ENCODE data around the gene MOCS1.

Gene MOCS1

DNA sequence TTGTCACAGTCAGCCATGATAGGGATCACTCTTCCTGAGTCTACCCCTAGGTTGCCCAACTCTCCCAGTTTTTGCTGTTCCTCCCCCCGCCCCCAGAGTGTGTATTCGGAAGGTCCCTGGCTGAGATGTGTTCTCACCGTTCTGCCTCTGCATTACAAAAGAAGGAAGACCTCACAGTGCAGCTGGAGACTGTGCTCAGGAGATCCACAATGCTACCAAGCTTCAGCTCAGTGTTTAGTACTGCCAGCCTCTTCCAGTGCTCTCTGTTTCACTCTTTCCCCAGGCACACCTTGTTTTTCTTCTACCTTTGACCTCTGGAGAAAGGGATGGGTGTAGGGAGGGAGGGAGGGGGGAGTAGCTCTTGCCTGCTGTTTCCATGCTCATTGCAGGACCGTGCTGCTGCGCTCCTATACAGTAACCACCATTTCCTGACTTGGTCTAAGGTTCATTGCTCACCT, 13.4 kb upstream of the MOCS1 start:
- no peak for DNase-seq

DNA sequence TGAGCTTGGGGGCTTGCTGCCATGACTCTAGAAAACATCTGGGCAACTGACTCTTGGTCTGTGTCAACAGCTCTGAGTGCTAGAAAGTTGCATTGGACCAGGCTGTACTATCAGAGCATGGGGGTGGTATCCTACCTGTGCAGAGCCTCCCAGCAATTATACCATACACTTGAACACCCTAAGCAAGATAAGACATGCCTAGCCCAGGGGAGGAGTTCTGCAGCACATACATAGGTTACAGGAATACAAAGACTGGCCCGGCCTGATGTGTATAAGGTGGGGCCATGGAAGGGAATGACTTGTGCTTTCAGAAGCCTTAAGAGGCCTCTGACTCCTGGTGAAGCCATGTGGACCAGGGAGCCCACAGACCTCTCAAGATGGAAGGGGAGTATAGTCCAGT, 11.4 kb upstream of the MOCS1 start:
- DNase-seq: no peak

DNA sequence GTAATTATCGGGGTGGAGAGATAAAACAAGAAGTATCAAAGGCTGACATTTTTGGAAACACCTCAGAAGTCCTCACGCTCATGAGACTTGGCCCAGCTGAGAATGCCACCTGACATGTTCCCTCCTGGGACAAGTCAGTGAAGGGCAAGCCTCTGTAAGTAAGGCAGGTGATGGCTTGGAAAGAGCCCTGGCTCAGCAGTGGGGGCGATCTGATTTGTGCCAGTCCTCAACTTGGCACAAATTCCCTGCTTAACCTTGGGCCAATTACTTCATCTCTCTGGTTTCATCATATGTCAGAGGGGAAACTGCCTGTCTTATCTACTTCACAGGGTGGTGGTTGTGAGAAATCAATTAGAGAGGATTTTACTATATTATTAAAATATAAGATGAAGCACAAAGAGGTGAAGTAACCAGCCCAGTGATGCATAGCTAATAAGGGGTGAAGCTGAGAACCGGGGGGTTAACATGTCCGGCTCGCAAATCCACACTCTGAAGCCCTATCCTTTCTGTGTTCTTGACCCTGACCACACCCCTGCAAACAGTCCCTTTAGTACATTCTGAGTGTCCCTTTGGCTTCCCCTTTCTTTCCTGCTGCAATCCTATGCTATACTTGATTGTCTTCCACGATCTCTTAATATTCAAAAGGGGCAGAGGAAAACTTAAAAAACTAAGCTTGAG, 8.8 kb upstream of the MOCS1 start:
- DNase-seq: no peak

DNA sequence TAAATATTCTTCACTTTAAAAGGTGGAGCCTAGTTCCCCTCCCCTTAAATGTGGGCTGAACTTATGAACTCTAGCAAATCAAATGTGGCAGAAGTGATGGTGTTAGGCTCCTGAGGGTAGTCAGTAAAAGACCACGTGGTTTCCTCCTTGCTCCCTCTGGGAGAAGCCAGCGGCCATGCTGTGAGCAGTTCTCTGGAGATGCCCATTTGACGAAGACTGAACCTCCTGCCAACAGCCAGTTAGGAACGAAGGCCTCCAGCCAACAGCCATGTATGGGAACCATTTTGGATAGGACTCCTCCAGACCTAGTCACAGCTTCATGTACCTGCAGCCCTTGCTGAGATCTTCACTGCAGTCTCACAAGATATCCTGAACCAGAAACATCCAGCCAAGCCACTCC, 7.6 kb upstream of the MOCS1 start:
- no peak for DNase-seq

DNA sequence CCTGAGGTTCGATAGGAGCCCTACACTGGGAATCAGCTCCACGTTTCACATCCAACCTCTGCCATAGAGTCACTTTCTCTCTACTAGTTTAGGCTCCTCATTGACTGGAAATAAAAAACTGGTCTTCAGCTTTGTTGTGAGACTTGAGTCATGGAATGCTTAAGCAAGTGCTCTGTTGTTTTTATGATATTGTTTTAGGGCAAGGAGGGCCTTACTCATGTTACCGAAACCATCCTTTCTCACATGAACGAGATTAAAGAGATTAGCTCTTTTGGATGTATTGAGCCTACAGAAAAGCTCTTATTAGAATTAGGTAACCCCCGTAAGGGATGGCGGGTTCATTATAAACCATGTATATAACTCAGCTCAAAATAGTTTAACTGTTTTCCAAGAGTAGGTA, 6.9 kb upstream of the MOCS1 start:
- DNase-seq: no peak

DNA sequence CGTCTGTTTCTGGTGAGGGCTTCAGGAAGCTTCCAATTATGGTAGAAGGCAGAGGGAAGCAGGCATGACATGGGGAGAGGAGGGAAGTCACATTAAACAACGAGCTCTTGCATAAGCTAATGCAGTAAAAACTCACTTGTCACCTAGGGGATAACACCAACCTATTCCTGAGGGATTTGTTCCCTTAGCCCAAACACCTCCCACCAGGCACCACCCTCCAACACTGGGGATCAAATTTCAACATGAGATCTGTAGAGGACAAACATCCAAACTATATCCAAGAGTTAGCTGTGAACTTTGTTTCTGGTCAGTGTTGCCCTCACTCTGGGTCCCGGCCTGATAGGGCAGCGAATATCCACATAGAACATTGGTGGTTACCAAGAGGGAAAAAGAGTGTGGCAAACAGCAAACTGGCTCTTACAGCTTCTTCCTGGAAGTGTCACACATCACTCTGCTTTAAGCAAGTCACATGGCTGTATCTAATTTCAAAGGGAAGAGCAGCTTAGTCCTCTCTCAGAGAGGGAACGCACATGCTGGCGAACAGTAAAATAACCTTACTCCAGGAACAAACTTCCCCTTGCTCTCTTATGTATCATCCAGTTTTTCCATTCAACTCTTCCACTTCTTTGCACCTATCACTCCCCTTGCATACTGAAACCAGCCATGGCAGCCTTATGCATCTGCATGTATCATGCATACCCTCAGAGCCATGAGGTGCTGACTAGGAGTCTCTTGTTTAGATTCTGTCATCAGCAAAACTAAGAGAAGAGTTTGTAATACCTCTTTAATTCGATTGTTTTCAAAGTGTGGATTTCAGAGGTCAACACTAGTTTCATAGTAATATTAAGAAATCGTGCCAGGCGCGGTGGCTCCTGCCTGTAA, 4.8 kb upstream of the MOCS1 start:
- DNase-seq: no peak

DNA sequence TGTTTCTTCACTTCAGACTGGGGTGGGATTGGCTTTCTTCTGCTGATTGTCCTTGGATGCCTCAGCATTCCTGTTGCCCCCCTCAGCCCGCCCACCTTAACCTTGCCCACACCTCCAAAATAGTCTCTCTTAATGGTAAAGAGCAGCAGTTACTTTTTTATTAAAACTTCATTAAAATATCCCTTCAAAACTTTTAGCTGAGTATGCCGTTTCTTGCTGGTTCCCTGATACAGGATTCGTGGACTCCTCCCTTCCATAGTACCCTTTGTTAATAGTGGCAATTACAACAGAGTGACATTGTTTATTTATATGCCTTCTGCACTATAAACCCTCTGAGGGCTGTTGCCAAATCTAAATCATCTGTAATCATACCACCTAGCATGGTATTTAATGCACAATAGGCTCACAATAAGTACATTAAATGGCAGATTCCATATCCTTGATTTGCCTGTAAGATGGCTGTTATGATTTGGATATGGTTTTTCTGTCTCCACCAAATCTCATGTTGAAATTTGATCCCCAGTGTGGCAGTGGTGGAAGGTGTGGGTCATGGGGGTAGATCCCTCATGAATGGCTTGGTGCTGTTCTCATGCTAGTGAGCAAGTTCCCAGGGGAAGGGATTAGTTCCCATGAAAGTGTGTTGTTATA, 3.5 kb upstream of the MOCS1 start:
- no peak for DNase-seq

DNA sequence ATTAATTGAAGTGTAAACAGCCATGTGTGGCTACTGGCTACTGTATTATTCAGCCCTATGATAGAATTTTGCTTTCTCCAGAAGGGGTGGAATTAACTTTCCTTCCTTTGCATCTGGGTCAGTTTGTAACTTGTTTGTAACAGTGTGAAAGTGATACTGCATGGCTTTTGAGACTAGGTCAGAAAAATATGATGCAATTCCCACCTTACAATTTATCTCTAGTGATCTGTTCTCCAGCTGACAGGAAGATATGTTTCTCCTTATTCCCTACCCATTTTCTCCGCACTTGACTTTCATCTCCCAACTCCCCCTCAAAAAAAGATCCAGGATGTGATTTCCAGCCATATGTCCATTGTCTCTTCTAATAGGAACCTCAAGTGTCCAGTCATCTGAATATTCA, 2.6 kb upstream of the MOCS1 start:
- DNase-seq: no peak

DNA sequence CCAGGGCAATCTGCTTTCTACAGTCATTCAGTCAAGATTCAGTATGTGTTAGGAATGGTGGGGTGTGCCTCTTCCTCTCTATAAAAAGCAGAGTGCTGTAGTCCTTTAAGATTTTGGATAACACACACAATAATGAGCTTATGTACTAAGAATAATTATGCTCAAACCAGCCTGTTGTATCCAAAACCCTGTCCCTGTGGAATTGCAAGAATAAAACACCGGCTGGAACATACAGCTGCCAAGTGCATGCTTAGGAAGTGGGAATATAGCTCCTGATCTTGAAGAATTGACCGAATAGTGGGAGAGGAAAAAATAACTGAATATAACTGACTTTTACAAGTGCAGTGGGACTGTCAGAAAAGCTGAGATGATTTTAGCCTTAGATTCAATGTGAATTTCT, 979 bp upstream of the MOCS1 start:
- no peak for DNase-seq

DNA sequence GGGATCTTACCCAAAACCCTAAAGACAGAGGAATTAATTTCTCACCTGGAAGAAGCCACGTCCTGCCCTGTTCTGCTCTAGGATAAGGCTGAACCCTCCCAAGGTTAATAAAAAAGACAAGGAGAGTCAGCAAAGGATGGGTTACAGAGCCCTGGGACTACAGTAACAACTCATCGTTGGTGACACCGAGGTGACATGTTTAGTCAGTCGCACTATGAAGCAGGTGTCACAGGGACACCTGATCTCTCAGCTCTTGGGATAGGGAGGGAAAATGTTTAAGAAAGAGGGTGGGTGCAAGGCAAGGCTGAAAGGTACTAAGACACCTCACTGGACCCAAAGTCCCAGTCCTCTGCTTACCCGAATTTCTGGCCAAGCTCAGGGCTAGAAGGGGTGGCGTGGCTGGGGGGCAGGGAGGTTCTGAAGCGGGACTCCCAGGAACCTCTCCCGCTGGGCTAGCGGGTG, 562 bp downstream of the MOCS1 start:
- DNase-seq: no peak

DNA sequence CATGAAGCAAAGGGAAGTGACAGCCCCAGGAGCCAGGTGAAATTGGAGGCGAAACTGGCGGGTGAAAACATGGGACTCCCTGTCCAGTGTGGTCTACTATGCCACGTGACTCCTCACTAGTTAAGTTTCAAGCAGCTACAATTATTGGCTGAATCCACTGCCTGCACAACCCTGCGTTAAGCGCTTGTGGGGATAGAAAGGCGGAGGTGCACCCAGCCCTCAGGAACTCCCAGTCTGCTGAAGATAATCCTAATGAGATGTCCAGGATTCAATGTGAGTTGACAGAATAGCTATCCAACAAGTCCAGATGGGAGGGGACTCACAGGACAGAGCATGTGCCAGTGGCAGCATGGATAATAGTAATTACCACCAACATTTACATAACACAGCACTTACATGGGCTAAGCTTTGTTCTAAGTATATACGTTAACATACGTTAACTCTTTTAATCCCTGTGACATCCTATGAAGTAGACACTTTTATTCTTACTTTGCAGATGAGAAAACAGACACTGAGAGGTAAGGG, 1.8 kb downstream of the MOCS1 start:
- DNase-seq: no peak

DNA sequence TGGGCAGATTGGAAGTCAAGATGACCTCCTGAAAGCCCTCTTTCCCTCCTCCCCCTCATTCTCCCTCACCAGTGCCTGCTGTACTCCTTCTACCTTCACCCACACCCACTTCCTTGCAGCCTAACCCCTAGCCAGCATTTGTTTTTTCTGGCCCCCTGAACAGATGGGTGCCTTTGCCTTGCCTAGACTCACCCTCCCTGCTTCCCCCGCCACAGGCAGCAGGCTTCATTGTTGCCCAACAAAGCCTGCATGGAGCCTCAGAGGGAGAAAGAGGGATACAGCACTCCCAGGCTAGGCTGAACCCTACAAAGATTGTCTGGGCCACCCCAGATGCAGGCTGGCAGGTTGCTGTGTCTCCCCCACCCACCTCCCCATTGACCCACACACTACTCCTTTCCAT, 2.7 kb downstream of the MOCS1 start:
- DNase-seq: no peak

DNA sequence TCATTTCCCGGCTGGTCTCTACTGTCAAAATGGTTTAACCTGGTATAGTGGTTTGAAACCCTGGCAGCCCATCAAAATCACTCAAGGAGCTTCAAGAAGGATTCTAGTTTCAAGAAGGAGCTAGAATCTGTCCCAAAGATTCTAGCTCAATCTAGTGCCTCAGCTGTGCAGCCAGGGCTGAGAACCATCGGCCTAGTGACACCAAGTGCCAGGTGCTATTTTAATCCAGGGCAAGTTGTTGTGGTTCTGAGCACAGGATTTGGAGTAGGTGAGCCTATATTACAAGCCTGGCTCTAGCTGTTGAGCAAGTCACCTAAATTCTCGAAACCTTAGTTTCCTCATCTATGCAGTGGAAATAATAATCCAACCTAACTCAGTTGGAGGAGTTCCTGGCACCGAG, 3.7 kb downstream of the MOCS1 start:
- DNase-seq: no peak

DNA sequence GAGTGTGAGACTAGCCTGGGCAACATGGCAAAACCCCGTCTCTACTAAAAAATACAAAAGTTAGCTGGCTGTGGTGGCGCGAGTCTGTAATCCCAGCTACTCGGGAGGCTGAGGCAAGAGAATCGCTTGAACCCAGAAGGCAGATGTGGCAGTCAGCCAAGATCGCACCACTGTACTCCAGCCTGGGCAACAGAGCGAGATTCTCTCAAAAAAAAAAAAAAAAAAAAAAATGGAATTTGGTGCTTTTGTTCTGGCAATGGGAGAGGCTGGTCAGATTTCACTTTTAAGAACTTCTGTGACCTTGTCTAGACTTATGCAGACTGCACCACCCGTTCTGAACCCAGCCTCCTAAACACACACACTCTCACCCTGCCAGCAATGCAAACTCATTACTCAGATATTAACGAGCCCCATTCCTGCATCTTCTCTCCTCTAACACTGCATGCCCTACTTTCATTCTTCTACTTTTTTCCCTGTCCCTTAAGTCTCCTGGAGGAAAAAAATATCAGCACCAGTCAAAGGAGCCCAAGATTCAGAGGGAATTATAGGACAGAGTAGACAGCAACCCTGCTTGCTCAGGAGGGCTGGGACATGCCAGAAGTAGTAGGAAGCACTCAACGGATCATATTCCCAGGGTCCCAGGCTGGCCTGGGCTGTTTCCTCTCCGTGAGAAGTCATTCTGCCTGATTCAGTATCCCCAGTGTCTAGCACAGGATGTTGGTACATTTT, 4.4 kb downstream of the MOCS1 start:
- no peak for DNase-seq

DNA sequence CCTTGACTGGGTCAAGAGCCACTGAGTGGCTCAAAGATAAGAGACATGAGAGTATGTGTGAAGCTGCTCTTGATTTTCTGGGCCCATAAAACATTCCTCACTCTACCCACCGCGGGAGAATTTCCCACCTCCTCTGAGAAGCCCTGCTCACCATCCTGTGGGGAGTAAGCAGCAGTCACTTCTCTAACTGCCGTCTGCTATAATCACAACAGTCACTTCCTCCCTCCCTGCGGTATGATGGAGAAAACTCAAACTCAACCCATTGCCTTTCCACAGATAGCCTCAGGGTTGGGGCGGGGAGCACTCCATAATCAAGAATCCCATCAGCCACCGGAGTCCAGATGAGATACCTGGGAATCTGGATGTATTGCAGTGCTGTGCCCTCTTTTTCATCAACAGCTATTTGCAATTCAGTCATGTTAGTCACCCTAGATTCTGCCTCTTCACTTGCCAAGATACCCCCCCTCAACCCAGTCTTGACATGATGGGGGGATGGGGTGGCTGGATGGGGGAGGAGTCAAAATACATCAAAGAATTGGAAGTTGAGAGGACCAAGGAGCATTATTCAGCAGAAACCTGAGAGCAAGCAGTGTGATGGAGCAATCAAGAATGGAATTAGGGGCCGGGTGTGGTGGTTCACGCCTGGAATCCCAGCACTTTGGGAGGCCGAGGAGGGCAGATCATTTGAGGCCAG, 5.1 kb downstream of the MOCS1 start:
- DNase-seq: no peak

DNA sequence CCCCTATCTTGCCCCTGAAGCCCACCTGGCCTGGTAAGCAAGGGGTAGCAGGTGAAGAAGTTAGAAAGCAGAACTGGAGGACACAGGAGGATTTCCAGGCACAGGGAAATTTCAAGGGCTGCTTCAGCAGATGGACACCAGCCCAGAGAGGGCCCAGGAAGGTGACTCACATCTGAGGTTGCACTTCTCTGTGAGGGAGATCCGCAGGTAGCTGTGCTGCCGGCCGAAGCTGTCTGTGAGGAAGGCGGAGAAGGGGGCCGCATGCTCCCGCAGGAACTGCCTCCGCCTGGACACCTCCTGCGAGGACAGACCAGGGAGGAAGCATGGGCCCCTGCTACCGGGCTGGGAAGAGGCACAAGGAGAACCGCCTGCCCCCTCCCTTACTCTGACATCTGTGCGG, 7.1 kb downstream of the MOCS1 start:
- DNase-seq: no peak

DNA sequence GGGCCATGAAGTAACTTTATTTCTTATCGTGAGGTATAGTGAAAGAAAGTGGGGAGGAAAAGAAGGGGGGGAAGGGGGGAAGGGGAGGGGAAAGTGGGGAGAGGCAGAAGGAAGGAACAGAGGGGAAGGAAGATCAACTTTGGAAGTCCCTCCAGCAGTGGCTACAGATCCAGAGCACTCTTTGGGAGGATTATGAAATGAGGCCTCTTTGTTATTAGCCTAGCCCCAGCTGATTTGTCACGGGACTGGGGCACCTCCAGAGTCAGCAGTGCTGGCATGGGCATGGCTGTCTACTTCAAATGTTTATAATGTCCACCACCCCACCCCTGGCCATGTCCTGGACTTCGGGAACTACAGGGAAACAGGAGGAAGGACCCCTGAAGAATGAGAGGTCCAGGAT, 7.6 kb downstream of the MOCS1 start:
- DNase-seq: no peak

DNA sequence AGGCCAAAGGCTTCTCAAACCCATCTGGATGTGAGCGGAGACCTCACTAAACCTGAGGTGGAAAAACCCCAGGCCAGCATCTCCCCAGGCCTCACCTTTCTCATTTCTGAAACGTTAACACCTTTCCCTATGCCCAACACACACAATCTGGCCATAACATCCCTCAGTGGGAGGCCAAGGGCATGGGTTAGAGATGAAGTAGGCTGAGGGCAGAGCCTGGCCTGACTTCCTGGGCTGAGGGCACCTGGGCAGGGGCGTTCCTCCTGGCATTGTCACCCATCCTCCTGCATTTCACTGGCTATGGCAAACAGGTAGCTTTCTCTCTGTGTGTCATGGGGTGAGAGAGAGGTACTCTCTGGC, 8.4 kb downstream of the MOCS1 start:
- no peak for DNase-seq

DNA sequence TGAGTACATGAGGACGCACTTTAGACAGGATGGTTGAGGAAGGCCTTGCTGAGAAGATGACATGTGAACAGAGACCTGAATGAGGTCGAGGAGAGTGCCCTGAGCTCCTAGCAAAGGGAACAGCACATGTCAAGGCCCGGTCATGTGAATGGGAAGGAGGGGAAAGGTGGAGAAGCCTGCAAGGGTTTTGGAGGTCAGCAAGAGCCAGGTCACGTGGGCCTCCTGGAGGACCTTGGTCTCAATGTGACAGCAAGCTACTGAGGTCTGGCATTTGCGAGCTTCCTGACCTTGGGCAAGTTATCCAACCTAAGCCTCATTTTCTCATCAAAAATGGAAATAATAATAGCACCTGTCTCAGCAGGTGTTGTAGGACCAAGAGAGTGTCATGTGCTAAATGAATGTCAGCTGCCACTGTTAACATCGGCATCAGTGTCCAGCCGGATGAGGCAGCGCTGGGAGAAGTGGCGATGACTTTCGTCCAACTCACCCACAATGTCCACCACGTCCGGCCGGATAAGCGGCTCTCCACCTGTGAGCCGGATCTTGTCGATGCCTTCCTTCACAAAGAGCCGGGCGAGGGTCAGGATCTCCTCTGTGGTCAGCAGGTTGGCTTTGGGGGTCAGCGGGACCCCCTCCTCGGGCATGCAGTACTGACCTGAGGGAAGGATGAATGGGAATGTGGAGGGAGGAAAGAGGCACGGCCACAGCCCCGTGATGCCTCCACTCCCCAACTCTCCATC, 8.9 kb downstream of the MOCS1 start:
- DNase-seq: no peak

DNA sequence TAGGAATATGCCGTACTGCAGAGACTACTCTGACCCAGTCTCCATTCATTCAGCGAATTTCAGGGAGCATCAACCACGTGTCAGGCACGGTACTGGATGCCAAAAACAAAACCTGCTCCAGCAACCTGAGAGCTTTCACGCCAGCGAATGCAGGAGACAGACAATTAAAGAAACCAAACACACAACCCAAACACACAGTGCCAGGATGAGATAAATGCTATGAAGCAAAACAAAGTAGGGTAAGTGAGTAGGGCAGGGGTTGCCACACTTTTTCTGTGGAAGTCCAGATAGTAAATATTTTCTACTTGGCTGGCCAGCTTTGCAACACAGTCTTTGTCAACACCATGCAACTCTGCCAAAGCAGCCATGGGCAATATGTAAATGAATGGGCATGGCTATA, 10.0 kb downstream of the MOCS1 start:
- no peak for DNase-seq

DNA sequence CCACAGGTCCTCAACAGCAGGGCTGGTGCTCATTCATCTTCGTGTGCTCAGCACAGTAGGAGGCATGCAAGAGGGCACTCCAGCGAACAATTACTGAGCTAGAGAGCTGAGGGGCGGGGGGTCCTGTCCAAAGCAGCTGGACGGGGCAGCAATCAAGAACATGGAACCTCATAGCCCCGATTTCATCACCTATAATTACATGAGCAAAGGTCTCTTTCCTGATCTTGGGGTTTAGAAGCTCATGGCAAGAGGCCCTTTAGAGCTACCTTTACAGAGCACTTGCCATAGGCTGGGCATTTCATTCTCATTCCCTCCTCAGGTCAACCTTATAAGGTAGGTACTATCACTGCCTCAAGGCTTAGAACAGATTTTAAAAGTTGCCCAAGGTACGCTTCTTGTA, 10.4 kb downstream of the MOCS1 start:
- no peak for DNase-seq

DNA sequence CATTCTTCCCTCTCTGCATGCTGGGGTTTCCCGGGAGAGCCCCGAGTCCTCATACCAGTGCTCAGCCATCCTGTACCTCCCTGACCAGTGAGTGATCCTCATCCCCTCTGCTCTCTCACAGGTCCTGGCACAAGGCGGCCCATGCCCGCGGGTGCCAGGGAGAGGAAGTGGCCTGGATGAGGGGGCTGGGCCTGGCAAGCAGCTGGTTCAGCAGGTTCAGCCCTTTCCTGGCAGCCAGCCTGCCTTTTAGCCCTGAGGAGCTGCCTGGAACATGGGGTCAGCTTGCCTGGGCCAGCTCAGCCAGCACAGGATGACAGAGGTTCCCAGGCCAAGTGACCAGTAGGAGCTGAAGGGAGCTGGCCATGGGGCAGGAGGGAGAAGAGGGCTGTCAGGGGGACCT, 10.9 kb downstream of the MOCS1 start:
- DNase-seq: no peak
